HepG2 (cell line): Measurements from ENCODE around the gene APEX1. TPM values are rescaled to one million over a fixed set of nuclear protein-coding genes. Genes with fewer than 3 reads are reported as not detected.

Experiments used
- ARID5B ChIP-seq: IDR thresholded peaks from 2 replicates; pipeline ENCODE4 v1.4.0; 2020; ENCODE audit warnings: mild to moderate bottlenecking, missing genetic modification reagents
- CBFB ChIP-seq: sonication (generic); formaldehyde crosslinking; IDR thresholded peaks from 2 replicates; pipeline ENCODE4 v1.4.0; 2020; ENCODE audit warnings: missing genetic modification reagents
- CBX5 ChIP-seq: sonication (generic); formaldehyde crosslinking; IDR thresholded peaks from 2 replicates; pipeline ENCODE4 v1.4.0; 2020; ENCODE audit warnings: missing genetic modification reagents, borderline replicate concordance
- CEBPG ChIP-seq: IDR thresholded peaks from 2 replicates; pipeline ENCODE4 v1.6.1; 2016
- CREM ChIP-seq, 2 experiments: sonication (generic) in 1 of 2; formaldehyde crosslinking in 1 of 2; IDR thresholded peaks; 2 replicates each; pipeline versions ENCODE4 v1.4.0 to v1.6.1; 2016 to 2020; ENCODE audit warnings: antibody characterized with exemption in 1 of 2, mild to moderate bottlenecking in 1 of 2, missing genetic modification reagents in 1 of 2
- DRAP1 ChIP-seq: IDR thresholded peaks from 2 replicates; pipeline ENCODE4 v1.6.1; 2016; ENCODE audit warnings: missing genetic modification reagents, missing compliant biosample characterization
- EED ChIP-seq: sonication (generic); formaldehyde crosslinking; IDR thresholded peaks from 2 replicates; pipeline ENCODE4 v1.5.0; 2020; ENCODE audit warnings: mild to moderate bottlenecking, missing genetic modification reagents
- GATAD2A ChIP-seq: IDR thresholded peaks from 2 replicates; pipeline ENCODE4 v1.6.1; 2016
- GLI4 ChIP-seq: sonication (generic); formaldehyde crosslinking; IDR thresholded peaks from 2 replicates; pipeline ENCODE4 v1.5.1; 2020; ENCODE audit warnings: missing genetic modification reagents, mild to moderate bottlenecking, moderate library complexity, borderline replicate concordance
- HOXA9 ChIP-seq: sonication (generic); formaldehyde crosslinking; IDR thresholded peaks from 2 replicates; pipeline ENCODE4 v1.8.1; 2022; ENCODE audit warnings: missing genetic modification reagents, mild to moderate bottlenecking, moderate library complexity, borderline replicate concordance
- NFKB2 ChIP-seq: sonication (generic); formaldehyde crosslinking; IDR thresholded peaks from 2 replicates; pipeline ENCODE4 v1.4.0; 2020; ENCODE audit warnings: missing genetic modification reagents, borderline replicate concordance
- PPARG ChIP-seq: conservative IDR thresholded peaks from 2 replicates; pipeline ENCODE4 v1.6.1; 2016; ENCODE audit warnings: missing biosample characterization, missing genetic modification reagents
- RBM22 ChIP-seq: fragments of 200-400 bp; formaldehyde crosslinking; optimal IDR thresholded peaks from 2 replicates; pipeline ENCODE3; 2017; ENCODE audit warnings: mild to moderate bottlenecking, low read length, moderate library complexity
- SKI ChIP-seq: fragments of 450-650 bp; IDR thresholded peaks from one replicate; pipeline ENCODE4 v1.6.1; 2018; ENCODE audit warnings: mild to moderate bottlenecking; ENCODE audit not compliant: partially characterized antibody
- TARDBP ChIP-seq: sonication (generic); formaldehyde crosslinking; IDR thresholded peaks from 2 replicates; pipeline ENCODE4 v1.8.0; 2022; ENCODE audit warnings: mild to moderate bottlenecking, missing genetic modification reagents
- TBL1XR1 ChIP-seq: fragments of 150-350 bp; IDR thresholded peaks from 2 replicates; pipeline ENCODE4 v1.6.1; 2014; ENCODE audit warnings: borderline replicate concordance, low read length; ENCODE audit not compliant: partially characterized antibody
- THYN1 ChIP-seq: sonication (generic); formaldehyde crosslinking; IDR thresholded peaks from 2 replicates; pipeline ENCODE4 v1.8.1; 2023; ENCODE audit warnings: low read depth, mild to moderate bottlenecking, moderate library complexity, missing genetic modification reagents, borderline replicate concordance
- ZBTB34 ChIP-seq: sonication (generic); formaldehyde crosslinking; IDR thresholded peaks from 2 replicates; pipeline ENCODE4 v1.8.0; 2022; ENCODE audit warnings: mild to moderate bottlenecking, missing genetic modification reagents
- ZNF3 ChIP-seq: IDR thresholded peaks from 2 replicates; pipeline ENCODE4 v1.7.0; 2017; ENCODE audit warnings: inconsistent platforms
- ZNF414 ChIP-seq: sonication (generic); formaldehyde crosslinking; IDR thresholded peaks from 2 replicates; pipeline ENCODE4 v1.5.0; 2020; ENCODE audit warnings: missing genetic modification reagents
- ZNF441 ChIP-seq: sonication (generic); formaldehyde crosslinking; IDR thresholded peaks from 2 replicates; pipeline ENCODE4 v1.7.0; 2021; ENCODE audit warnings: missing genetic modification reagents, borderline replicate concordance
- ZNF549 ChIP-seq: sonication (generic); formaldehyde crosslinking; IDR thresholded peaks from 2 replicates; pipeline ENCODE4 v1.5.0; 2020; ENCODE audit warnings: missing genetic modification reagents
- ZNF75D ChIP-seq: sonication (generic); formaldehyde crosslinking; IDR thresholded peaks from 2 replicates; pipeline ENCODE4 v1.8.1; 2023; ENCODE audit warnings: missing genetic modification reagents, mild to moderate bottlenecking, borderline replicate concordance
- ZNF782 ChIP-seq: sonication (generic); formaldehyde crosslinking; IDR thresholded peaks from 2 replicates; pipeline ENCODE4 v1.4.0; 2020; ENCODE audit warnings: missing genetic modification reagents, mild to moderate bottlenecking, borderline replicate concordance
- polyA plus RNA-seq, 8 experiments: library from polyadenylated mRNA; depleted of rRNA in 3 of 8; stranded (reverse) in 7 of 8; unstranded in 1 of 8; fragments of >200 nt; fragmentation: Illumina TruSeq in 4 of 8; extraction: Trizol in 4 of 8; gene quantifications; 2 replicates each; pipeline versions ENCODE4 v1.2.1 to v1.2.3, GENCODE V29; 2011 to 2016; ENCODE audit warnings: low read depth in 4 of 8, missing spikeins in 1 of 8, mixed read lengths in 1 of 8; ENCODE audit not compliant: insufficient read depth in 1 of 8
- total RNA-seq, 5 experiments: library from RNA; depleted of rRNA; stranded (reverse); fragments of >200 nt; fragmentation: Illumina TruSeq; extraction: Trizol; gene quantifications; 2 replicates each; pipeline ENCODE4 v1.2.3, GENCODE V29; 2016; ENCODE audit warnings: low read depth in 1 of 5

The APEX1 gene
- total and polyA plus RNA-seq, 2 of the 13 experiments (the other 11 are each of a cell fraction or from before 2014, with no cell fraction given), result 171 to 405 TPM

- TF ChIP-seq ARID5B (CRISPR knock-in tag), result peak; percentile 25
- peak; percentile 94 for TF ChIP-seq EED (CRISPR knock-in tag)
- TF ChIP-seq NFKB2 (CRISPR knock-in tag), result peak; percentile 63; the same call in 1 of the 2 replicates
- TF ChIP-seq GLI4 (CRISPR knock-in tag), result peak; percentile 13; the same call in 1 of the 2 replicates
- TF ChIP-seq THYN1 (CRISPR knock-in tag), result 0 out of 2 replicates have a peak, but pooled peaks have one; percentile 23
- TF ChIP-seq CBFB, result peak; percentile 18; the same call in 1 of the 2 replicates
- peak; percentile 33; the same call in 1 of the 2 replicates for TF ChIP-seq CEBPG (CRISPR knock-in tag)
- TF ChIP-seq ZNF782 (CRISPR knock-in tag), result peak; percentile 65
- peak; percentile 95 for TF ChIP-seq DRAP1
- peak; percentile 88; the same call in 1 of the 2 replicates for TF ChIP-seq CBX5 (CRISPR knock-in tag)
- TF ChIP-seq RBM22, result peak; percentile 59
- TF ChIP-seq ZNF414 (CRISPR knock-in tag), result 0 out of 2 replicates have a peak, but pooled peaks have one; percentile 68
- TF ChIP-seq ZNF549 (CRISPR knock-in tag), result no peak
- no peak for TF ChIP-seq HOXA9 (CRISPR knock-in tag)
- peak; percentile 76 for TF ChIP-seq GATAD2A (CRISPR knock-in tag)
- peak; percentile 54; the same call in 1 of the 2 replicates for TF ChIP-seq PPARG (CRISPR knock-in tag)
- TF ChIP-seq ZNF441 (CRISPR knock-in tag), result peak; percentile 26
- TF ChIP-seq TARDBP, result peak; percentile 72; the same call in 1 of the 2 replicates
- peak; percentile 98 for TF ChIP-seq ZBTB34
- peak; percentile 86 for TF ChIP-seq CREM (IDR thresholded peaks at IDR 0.05)
- TF ChIP-seq CREM (CRISPR knock-in tag; IDR thresholded peaks at IDR 0.05), result no peak
- TF ChIP-seq ZNF75D (CRISPR knock-in tag), result no peak; the same call in 1 of the 2 replicates
- peak; percentile 79 for TF ChIP-seq TBL1XR1
- no peak for TF ChIP-seq ZNF3 (CRISPR knock-in tag)
- peak; percentile 30 for TF ChIP-seq SKI
Observed at GRCh38 chr14:20454516-20455354, at the start of gene APEX1, which contains the start of gene OSGEP (continued).
